OCI-LY1 (cell line): ENCODE data around the gene GORASP1.

ENCODE experiments used
- CTCF ChIP-seq: fragments of 200-600 bp; sonication (generic), shearing (Covaris generic); IDR thresholded peaks from 2 replicates; pipeline ENCODE4 v1.5.1; 2017; ENCODE audit warnings: mild to moderate bottlenecking, antibody characterized with exemption, low read length, moderate library complexity, mixed read lengths
- EZH2 ChIP-seq: fragments of 200-600 bp; sonication (generic), shearing (Covaris generic); IDR thresholded peaks from 2 replicates; pipeline ENCODE4 v1.8.0; 2017; ENCODE audit warnings: borderline replicate concordance, mixed run types, mild to moderate bottlenecking, antibody characterized with exemption, low read length, moderate library complexity, mixed read lengths

GRCh38 chr3:39079530-39079929 is 27.9 kb downstream of the GORASP1 start:
- TF ChIP-seq CTCF (peak; percentile 15; the same call in 1 of the 2 replicates), EZH2 (no peak)
